NCI-H446 treated with DMSO at 0.1 percent for 48 hours (cell line): ENCODE data around the gene NAALADL1.

ENCODE experiments used
- DNase-seq: peaks from one replicate; lab custom pipeline; 2025; lab: John Stamatoyannopoulos, UW

The NAALADL1 gene

GRCh38 chr11:65058419-65059054 lies at the start of gene NAALADL1:
Gene NAALADL1 (minus strand): TSS chr11:65058553. CDS start chr11:65058521, 32 bp downstream.
- DNase-seq: no peak

DNA sequence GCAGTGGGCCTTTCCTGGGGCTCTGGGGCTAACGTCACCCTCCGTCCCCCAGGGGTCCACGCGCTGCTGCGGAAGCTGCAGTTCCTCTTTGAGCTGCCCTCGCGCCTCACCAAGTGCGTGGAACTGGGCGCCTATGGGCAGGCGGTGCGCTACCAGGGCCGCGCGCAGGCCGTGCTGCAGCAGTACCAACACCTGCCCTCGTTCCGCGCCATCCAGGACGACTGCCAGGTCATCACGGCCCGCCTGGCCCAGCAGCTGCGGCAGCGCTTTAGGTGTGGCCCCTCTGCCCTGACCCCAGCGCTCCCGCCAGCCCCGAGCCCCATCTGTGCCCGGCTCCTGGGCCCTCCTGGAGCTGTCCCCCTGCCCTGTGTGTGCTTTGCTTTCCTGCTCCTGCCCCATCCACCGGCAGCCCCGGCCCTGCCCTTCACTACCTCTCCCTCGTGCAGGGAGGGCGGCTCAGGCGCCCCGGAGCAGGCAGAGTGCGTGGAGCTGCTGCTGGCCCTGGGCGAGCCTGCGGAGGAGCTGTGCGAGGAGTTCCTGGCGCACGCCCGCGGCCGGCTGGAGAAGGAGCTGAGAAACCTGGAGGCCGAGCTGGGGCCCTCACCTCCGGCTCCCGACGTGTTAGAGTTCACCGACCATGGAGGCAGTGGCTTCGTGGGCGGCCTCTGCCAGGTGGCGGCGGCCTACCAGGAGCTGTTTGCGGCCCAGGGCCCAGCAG lies 49.6 kb upstream of the NAALADL1 start:
- DNase-seq: no peak

DNA sequence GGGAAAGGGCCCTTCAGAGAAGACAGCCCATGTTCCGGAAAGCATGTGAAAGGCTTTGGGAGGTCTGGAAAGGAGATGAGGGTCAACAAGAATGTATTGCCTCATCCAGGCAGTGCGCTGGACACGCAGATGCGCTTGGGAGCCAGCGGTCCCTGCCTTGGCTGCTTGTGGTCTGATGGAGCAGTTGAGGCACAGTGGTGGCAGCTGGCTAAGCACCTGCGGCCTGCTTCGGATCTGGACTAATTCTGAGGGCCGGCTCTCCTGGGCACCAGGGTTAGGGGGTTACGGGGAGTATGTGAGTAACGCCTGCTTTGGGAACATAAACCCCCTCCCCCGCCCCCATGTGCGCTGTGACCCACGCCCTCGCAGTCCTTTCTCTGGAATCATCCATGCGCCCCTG lies 48.7 kb upstream of the NAALADL1 start:
- no peak for DNase-seq

GRCh38 chr11:65104628-65105027 lies 46.3 kb upstream of the NAALADL1 start:
- no peak for DNase-seq

GRCh38 chr11:65103476-65103875 lies 45.1 kb upstream of the NAALADL1 start:
- no peak for DNase-seq

- DNase-seq: no peak
Measured at GRCh38 chr11:65102142-65103095, 44.1 kb upstream of the NAALADL1 start.

DNA sequence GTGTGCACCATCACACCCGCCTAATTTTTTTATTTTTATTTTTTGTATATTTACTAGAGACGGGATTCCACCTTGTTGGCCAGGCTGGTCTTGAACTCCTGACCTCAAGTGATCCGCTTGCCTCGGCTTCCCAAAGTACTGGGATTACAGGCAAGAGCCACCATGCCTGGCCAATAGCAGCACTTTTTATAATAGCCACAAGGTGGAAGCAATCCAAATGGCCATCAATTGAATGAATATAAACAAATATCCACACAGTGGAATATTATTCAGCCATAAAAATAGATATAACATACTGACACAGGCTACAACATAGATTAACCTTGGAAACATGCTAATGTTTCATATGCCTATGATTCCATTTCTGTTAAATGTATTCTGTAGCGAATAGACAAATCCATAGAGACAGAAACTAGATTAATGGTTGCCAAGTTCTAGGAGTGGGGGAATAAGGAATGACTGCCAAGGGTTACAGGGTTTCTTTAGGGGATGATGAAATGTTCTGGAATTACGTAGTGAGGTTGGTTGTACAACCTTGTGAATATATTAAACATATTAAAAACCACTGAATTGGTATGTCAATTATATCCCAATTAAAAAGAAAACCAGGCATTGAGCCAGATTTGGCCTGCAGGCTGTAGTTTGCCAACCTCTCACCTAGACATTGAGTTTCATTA lies 42.5 kb upstream of the NAALADL1 start:
- no peak for DNase-seq

DNA sequence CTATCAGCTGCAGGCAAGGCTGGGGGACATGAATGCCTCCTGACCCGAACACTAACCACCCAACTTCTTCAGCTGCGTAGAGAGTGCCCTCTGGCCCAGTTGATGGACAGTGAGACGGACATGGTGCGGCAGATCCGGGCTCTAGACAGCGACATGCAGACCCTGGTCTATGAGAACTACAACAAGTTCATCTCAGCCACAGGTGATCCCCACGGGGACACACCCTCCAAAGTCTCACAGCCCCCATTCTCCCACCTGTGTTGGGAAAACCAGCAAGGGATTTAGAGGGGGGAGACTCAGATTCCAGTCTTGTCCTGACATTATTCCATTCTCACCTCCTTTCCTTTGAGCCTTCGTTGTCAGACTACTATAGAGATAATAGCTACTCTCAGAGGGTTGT lies 38.6 kb upstream of the NAALADL1 start:
- no peak for DNase-seq

- DNase-seq: peak; percentile 73
Measured at GRCh38 chr11:65095974-65096806, 37.8 kb upstream of the NAALADL1 start, which contains the start of gene VPS51. Gene VPS51 (plus strand): TSS chr11:65096214. CDS start chr11:65096251, 37 bp downstream.

GRCh38 chr11:65095427-65095826 lies 37.1 kb upstream of the NAALADL1 start:
- no peak for DNase-seq

DNA sequence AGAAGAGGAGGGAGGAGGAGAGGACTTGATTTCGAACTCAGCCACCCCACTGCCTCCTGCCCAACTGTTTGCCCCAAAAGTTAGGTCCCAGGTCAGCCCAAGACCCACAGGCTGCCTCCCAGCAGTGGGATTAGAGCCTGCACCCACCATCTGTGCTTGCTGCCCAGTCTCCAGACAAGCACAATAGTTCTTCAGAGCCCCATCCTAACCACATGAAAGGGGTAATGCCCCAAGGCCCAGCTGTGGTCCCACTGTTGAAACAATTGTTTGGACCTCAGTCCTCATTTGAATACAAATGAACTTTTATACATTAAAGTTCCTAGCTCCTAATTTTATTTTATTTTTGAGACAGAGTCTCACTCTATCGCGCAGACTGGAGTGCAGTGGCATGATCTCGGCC lies 32.3 kb upstream of the NAALADL1 start:
- DNase-seq: no peak

DNA sequence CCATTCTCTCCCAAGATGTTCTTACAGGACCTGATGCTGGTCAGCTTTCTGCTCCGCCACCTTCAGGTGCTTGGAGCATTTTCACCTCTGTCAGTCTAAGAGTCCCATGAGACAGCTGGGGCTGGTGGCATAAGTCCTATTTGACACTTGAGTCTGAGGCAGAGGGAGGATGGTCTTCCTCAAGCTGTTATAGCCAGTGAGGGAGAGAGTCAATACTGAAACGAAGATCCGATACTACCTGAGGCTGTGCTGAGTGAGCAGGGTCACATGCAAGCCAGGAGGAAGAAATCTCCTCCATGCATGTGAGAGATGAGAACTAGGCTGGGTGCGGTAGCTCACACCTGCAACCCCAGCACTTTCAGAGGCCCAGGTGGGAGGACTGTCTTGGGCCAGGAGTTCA lies 31.3 kb upstream of the NAALADL1 start:
- DNase-seq: no peak

- DNase-seq: no peak
Measured at GRCh38 chr11:65087827-65088226, 29.5 kb upstream of the NAALADL1 start.

GRCh38 chr11:65087216-65087615 lies 28.9 kb upstream of the NAALADL1 start:
- DNase-seq: no peak

GRCh38 chr11:65086809-65087208 lies 28.5 kb upstream of the NAALADL1 start:
- no peak for DNase-seq

DNA sequence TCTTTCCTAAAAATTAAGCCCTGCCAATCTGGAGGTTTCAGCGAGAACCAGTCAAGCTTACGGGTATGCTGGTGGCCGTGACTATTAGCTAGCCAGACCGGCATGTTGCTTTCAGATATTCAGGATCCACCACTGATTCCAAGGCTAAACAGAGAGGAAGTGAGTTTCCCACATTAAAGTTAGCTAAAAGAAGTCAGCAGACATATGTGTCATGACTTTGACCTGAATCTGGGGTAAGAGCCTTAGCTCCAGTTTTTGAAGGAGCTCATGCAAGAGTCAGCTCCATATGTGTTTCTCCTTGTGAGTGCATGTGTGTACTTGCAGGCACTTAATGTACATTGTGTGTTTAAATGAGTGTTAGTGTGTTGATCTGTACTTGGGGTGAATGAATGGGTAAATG lies 27.1 kb upstream of the NAALADL1 start:
- no peak for DNase-seq

- DNase-seq: no peak
Measured at GRCh38 chr11:65084598-65085375, 26.4 kb upstream of the NAALADL1 start.

DNA sequence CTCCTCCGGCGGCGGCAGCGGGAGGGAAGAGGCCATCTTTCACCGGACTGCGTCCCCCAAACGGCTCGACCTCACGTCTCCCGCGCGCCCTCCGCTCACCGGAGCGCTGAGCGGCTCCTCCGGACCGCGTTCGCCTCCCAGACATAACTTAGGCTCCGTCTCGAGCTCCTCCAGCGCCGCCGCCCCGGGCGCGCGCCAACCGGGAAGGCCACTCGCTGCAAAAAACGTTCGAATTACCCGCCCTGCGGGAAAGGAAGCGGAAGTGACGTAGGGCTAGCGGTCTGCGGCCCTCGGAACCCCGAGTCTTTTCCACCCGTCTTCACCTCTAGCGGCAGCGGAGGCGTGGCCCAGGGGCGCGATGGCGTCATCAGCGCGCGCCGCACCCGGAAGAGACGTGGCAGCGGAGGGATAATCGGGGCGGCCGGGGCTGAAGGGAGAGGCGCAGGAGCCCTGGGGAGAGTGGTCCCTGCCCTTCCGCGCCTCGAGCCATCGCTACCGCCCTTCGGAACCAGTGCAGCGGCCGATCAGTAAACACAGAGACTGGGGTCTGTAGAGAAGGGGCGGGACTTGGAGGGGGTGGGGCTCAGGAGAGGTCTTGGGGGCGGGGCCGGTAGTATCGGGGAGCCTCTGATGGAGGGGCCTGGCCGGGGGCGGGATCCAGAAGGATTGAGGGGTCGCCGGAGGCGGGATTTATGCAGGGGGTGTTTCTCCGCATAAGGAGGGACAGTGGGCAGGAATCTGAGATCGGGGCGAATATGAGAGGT lies 25.7 kb upstream of the NAALADL1 start, which contains the start of the genes CDCA5 and ZFPL1:
Gene CDCA5 (minus strand): TSS at position 207 of the 764 bp plus-strand sequence. CDS start 62 bp downstream, at position 145.
Gene ZFPL1 (plus strand): TSS at position 389 of the 764 bp plus-strand sequence. CDS start 477 bp downstream, outside the sequence.
- DNase-seq: peak; percentile 90
